OCI-LY3 (cell line): ENCODE data around the gene PPP2R5C.
A peak's percentile ranks its signal among the peaks of the same experiment; 100 is the strongest.

Source experiments
- H2AFZ ChIP-seq: fragments of 200-600, 300-600 bp; shearing (Covaris generic); 2 replicates; pipeline ENCODE4 v1.6.0; 2014; ENCODE audit warnings: antibody characterized with exemption, low read depth, low read length
- H3K27ac ChIP-seq: fragments of 200-600, 300-600 bp; sonication (generic); 2 replicates; pipeline ENCODE4 v1.5.1; 2014; ENCODE audit warnings: mild to moderate bottlenecking, low read length, moderate library complexity, mixed read lengths
- H3K27me3 ChIP-seq: fragments of 200-600, 300-600 bp; sonication (generic); 2 replicates; pipeline ENCODE4 v1.6.1; 2014; ENCODE audit warnings: low read depth, low read length, mixed read lengths
- H3K36me3 ChIP-seq: fragments of 200-600, 300-600 bp; sonication (generic); replicated peaks from 2 replicates; pipeline ENCODE3; 2014; ENCODE audit warnings: low read depth, low read length, mixed read lengths
- H3K4me1 ChIP-seq: fragments of 300-600, 200-600 bp; sonication (generic); 2 replicates; pipeline ENCODE4 v1.6.1; 2014; ENCODE audit warnings: low read length, mixed read lengths
- H3K4me2 ChIP-seq: fragments of 200-600, 300-600 bp; sonication (generic); 2 replicates; pipeline ENCODE4 v1.6.1; 2014; ENCODE audit warnings: low read length, mixed read lengths
- H3K4me3 ChIP-seq: fragments of 300-600, 200-600 bp; sonication (generic); 2 replicates; pipeline ENCODE4 v1.5.1; 2014; ENCODE audit warnings: antibody characterized with exemption, mild to moderate bottlenecking, low read length, moderate library complexity
- H3K79me2 ChIP-seq: fragments of 300-600, 200-600 bp; shearing (Covaris generic); 2 replicates; pipeline ENCODE4 v1.6.1; 2014; ENCODE audit warnings: mild to moderate bottlenecking, low read length, mixed read lengths
- H3K9ac ChIP-seq: fragments of 300-600, 200-600 bp; shearing (Covaris generic); 2 replicates; pipeline ENCODE4 v1.6.0; 2014; ENCODE audit warnings: mild to moderate bottlenecking, low read length, moderate library complexity
- H3K9me3 ChIP-seq: fragments of 200-600, 300-600 bp; shearing (Covaris generic); 2 replicates; pipeline ENCODE4 v1.6.1; 2014; ENCODE audit warnings: low read length, mixed read lengths; ENCODE audit not compliant: insufficient read depth
- H4K20me1 ChIP-seq: fragments of 200-600, 300-600 bp; sonication (generic); 2 replicates; pipeline ENCODE4 v1.6.1; 2016; ENCODE audit warnings: low read length, mixed read lengths; ENCODE audit not compliant: insufficient read depth
- CTCF ChIP-seq: fragments of 200-600, 300-600 bp; sonication (generic); IDR thresholded peaks from 2 replicates; pipeline ENCODE4 v1.5.1; 2014; ENCODE audit warnings: antibody characterized with exemption, low read length, low read depth
- EZH2phosphoT487 ChIP-seq: fragments of 200-600 bp; shearing (Covaris generic); IDR thresholded peaks from 2 replicates; pipeline ENCODE4 v1.6.1; 2018; ENCODE audit warnings: antibody characterized with exemption, mixed run types, low read depth

The PPP2R5C gene

GRCh38 chr14:101762530-101763101 is 1.1 kb downstream of the PPP2R5C start:
- H3K27me3 ChIP-seq, result no peaks in the 10 kb centered on the region
- H3K79me2 ChIP-seq, result no peaks in the 10 kb centered on the region; the same call in 1 of the 2 replicates
- H2AFZ ChIP-seq, result no peak overlapping the region
- H3K4me2 ChIP-seq, result peak overlapping the region; percentile 88
- H3K9ac ChIP-seq, result peak overlapping the region; percentile 80
- peak overlapping the region; percentile 89 for H3K4me3 ChIP-seq
- peaks cover 18% of the 10 kb centered on the region for H3K36me3 ChIP-seq
- H3K4me1 ChIP-seq, result peaks cover 10% of the 10 kb centered on the region; the same call in 1 of the 2 replicates
- TF ChIP-seq EZH2phosphoT487 (no peak), CTCF (no peak)
- no peaks in the 10 kb centered on the region for H3K9me3 ChIP-seq
- H3K27ac ChIP-seq, result no peak overlapping the region
- H4K20me1 ChIP-seq, result no peaks in the 10 kb centered on the region

GRCh38 chr14:101763941-101764709 is 2.6 kb downstream of the PPP2R5C start:
- no peak overlapping the region for H3K27ac ChIP-seq
- no peaks in the 10 kb centered on the region; the same call in 1 of the 2 replicates for H3K79me2 ChIP-seq
- H3K9me3 ChIP-seq, result no peaks in the 10 kb centered on the region
- H3K9ac ChIP-seq, result no peak overlapping the region
- TF ChIP-seq CTCF (no peak), EZH2phosphoT487 (no peak)
- peaks cover 10% of the 10 kb centered on the region; the same call in 1 of the 2 replicates for H3K4me1 ChIP-seq
- no peak overlapping the region for H3K4me3 ChIP-seq
- no peak overlapping the region for H3K4me2 ChIP-seq
- H2AFZ ChIP-seq, result no peak overlapping the region
- H4K20me1 ChIP-seq, result no peaks in the 10 kb centered on the region
- no peaks in the 10 kb centered on the region for H3K27me3 ChIP-seq
- peaks cover 18% of the 10 kb centered on the region for H3K36me3 ChIP-seq

GRCh38 chr14:101767618-101768362 is 6.3 kb downstream of the PPP2R5C start:
- Histone ChIP-seq H3K79me2 (no peaks in the 10 kb centered on the region), H2AFZ (no peak overlapping the region), H4K20me1 (no peaks in the 10 kb centered on the region), H3K4me1 (peaks cover 2% of the 10 kb centered on the region; the same call in 1 of the 2 replicates), H3K9me3 (no peaks in the 10 kb centered on the region), H3K4me2 (no peak overlapping the region), H3K4me3 (no peak overlapping the region), H3K27ac (no peak overlapping the region), H3K27me3 (no peaks in the 10 kb centered on the region), H3K9ac (no peak overlapping the region), H3K36me3 (peaks cover 18% of the 10 kb centered on the region)
- no peak for TF ChIP-seq CTCF
- TF ChIP-seq EZH2phosphoT487, result no peak

GRCh38 chr14:101770183-101770582 is 8.7 kb downstream of the PPP2R5C start:
- Histone ChIP-seq H3K4me2 (no peak overlapping the region), H2AFZ (no peak overlapping the region)
- no peak for TF ChIP-seq CTCF
- no peak for TF ChIP-seq EZH2phosphoT487

More at GRCh38 chr14:101770183-101770582, 8.7 kb downstream of the PPP2R5C start:
- Histone ChIP-seq H3K79me2 (no peaks in the 10 kb centered on the region), H3K4me3 (no peak overlapping the region), H3K27ac (no peak overlapping the region), H3K9me3 (peaks cover under 1% of the 10 kb centered on the region; the same call in 1 of the 2 replicates), H3K9ac (no peak overlapping the region), H3K36me3 (peaks cover 11% of the 10 kb centered on the region), H4K20me1 (no peaks in the 10 kb centered on the region), H3K4me1 (peaks cover 15% of the 10 kb centered on the region), H3K27me3 (no peaks in the 10 kb centered on the region)
